HCT116 (cell line): Measurements from ENCODE around the gene TMEM223. TPM values are rescaled to one million over a fixed set of nuclear protein-coding genes. Genes with fewer than 3 reads are reported as not detected.

ENCODE experiments used
- ATAC-seq: fragments of 200-7000 bp; cut with Tn5 transposase; 2 replicates; pipeline ENCODE4 v1.9.1; 2020; ENCODE audit warnings: mild to moderate bottlenecking, moderate library complexity
- BruUV-seq: library from RNA; stranded (reverse); fragments of 400-500 nt; replicated peaks from 2 replicates; lab custom pipeline; 2021; lab: Mats Ljungman, UMichigan
- CTCF ChIA-PET: fragments of 300-600 bp; sonication (Branson Sonifier 250); formaldehyde crosslinking; loops from one replicate; lab custom pipeline; 2021; ENCODE audit warnings: antibody characterized with exemption; lab: Charles Lee
- POLR2A ChIA-PET: fragments of 300-600, 350-600 bp; sonication (Branson Sonifier 250); formaldehyde crosslinking; loops from one replicate; lab custom pipeline; 2021; ENCODE audit warnings: antibody characterized with exemption; lab: Charles Lee
- RAD21 ChIA-PET, 2 experiments: fragments of 300-600 bp; sonication (Branson Sonifier 250); formaldehyde crosslinking; loops; one replicate each; lab custom pipeline; 2023; ENCODE audit warnings: low total read pairs in 2 of 2; ENCODE audit not compliant: uncharacterized antibody in 2 of 2, unreplicated experiment in 2 of 2, low non-redundant PET in 1 of 2; lab: Charles Lee
- DNase-seq: peaks from one replicate; pipeline ENCODE4 v3.0.0-alpha.2; 2010; ENCODE audit warnings: low read depth, low spot score
- H2AFZ ChIP-seq: fragments of 200-600 bp; shearing (Covaris generic), sonication (generic); 2 replicates; pipeline ENCODE4 v1.6.1; 2017; ENCODE audit warnings: low read depth, mixed run types, mixed read lengths, antibody characterized with exemption, low read length; ENCODE audit not compliant: poor library complexity, severe bottlenecking
- H3K27ac ChIP-seq: 2 replicates; pipeline ENCODE4 v1.5.1; 2012; ENCODE audit warnings: low read depth, low read length
- H3K27me3 ChIP-seq: fragments of 200-600 bp; sonication (generic); 2 replicates; pipeline ENCODE4 v1.6.1; 2016; ENCODE audit warnings: mixed run types, low read length, mixed read lengths; ENCODE audit not compliant: insufficient read depth
- H3K36me3 ChIP-seq, 2 experiments: fragments of 200-500 bp in 1 of 2; fragments of 200-600 bp in 1 of 2; sonication (Bioruptor generic) in 1 of 2; sonication (generic) in 1 of 2; 2 replicates each; pipeline versions ENCODE4 v1.5.1 to v1.6.1; 2014 to 2016; ENCODE audit warnings: low read length in 2 of 2, inconsistent platforms in 1 of 2, mixed read lengths in 1 of 2, mixed run types in 1 of 2; ENCODE audit not compliant: insufficient read depth in 2 of 2, control insufficient read depth in 1 of 2
- H3K4me1 ChIP-seq, 2 experiments: fragments of 200-600 bp in 1 of 2; sonication (generic) in 1 of 2; 2 replicates each; pipeline versions ENCODE4 v1.5.1 to v1.6.1; 2012 to 2017; ENCODE audit warnings: low read length in 2 of 2, inconsistent platforms in 1 of 2, mild to moderate bottlenecking in 1 of 2, mixed read lengths in 1 of 2, mixed run types in 1 of 2, moderate library complexity in 1 of 2; ENCODE audit not compliant: insufficient read depth in 2 of 2, control insufficient read depth in 1 of 2
- H3K4me2 ChIP-seq: fragments of 200-600 bp; sonication (generic); 2 replicates; pipeline ENCODE4 v1.6.1; 2017; ENCODE audit warnings: mixed run types, low read length, mixed read lengths
- H3K4me3 ChIP-seq, 2 experiments: fragments of 200-600 bp in 1 of 2; sonication (generic) in 1 of 2; replicated peaks in 1 of 2; 2 replicates each; pipeline ENCODE4 v1.5.1; 2011 to 2016; ENCODE audit warnings: low read length in 2 of 2, control low read depth in 1 of 2, low read depth in 1 of 2, mild to moderate bottlenecking in 1 of 2, mixed read lengths in 1 of 2, mixed run types in 1 of 2
- H3K79me2 ChIP-seq: fragments of 200-600 bp; sonication (generic); 2 replicates; pipeline ENCODE4 v1.6.1; 2017; ENCODE audit warnings: mild to moderate bottlenecking, mixed run types, low read length, moderate library complexity, mixed read lengths; ENCODE audit not compliant: insufficient read depth
- H3K9ac ChIP-seq: fragments of 200-600 bp; sonication (generic); 2 replicates; pipeline ENCODE4 v1.6.1; 2016; ENCODE audit warnings: low read length, mixed read lengths
- H3K9me2 ChIP-seq: fragments of 200-600 bp; sonication (generic), shearing (Covaris generic); 2 replicates; pipeline ENCODE4 v1.6.1; 2017; ENCODE audit warnings: mixed run types, mild to moderate bottlenecking, moderate library complexity; ENCODE audit not compliant: insufficient read depth
- H3K9me3 ChIP-seq, 2 experiments: fragments of 200-500 bp in 1 of 2; fragments of 200-600 bp in 1 of 2; sonication (Bioruptor generic) in 1 of 2; sonication (generic) in 1 of 2; 2 replicates each; pipeline ENCODE4 v1.6.1; 2014 to 2017; ENCODE audit warnings: low read length in 2 of 2, mixed read lengths in 2 of 2, inconsistent platforms in 1 of 2, low read depth in 1 of 2, mild to moderate bottlenecking in 1 of 2, mixed run types in 1 of 2, moderate library complexity in 1 of 2; ENCODE audit not compliant: control insufficient read depth in 1 of 2, insufficient read depth in 1 of 2
- H4K20me1 ChIP-seq: fragments of 200-600 bp; sonication (generic), shearing (Covaris generic); 2 replicates; pipeline ENCODE4 v1.6.1; 2017; ENCODE audit warnings: mixed run types, mild to moderate bottlenecking, moderate library complexity; ENCODE audit not compliant: insufficient read depth
- CBX3 ChIP-seq: IDR thresholded peaks from 2 replicates; pipeline ENCODE4 v1.6.1; 2012; ENCODE audit warnings: low read depth
- CEBPB ChIP-seq: IDR thresholded peaks from 2 replicates; pipeline ENCODE4 v1.6.1; 2012; ENCODE audit warnings: low read depth
- EZH2 ChIP-seq: fragments of 200-600 bp; sonication (generic); IDR thresholded peaks from 2 replicates; pipeline ENCODE4 v1.6.1; 2017; ENCODE audit warnings: antibody characterized with exemption, mixed run types
- EZH2phosphoT487 ChIP-seq: fragments of 200-600 bp; IDR thresholded peaks from 2 replicates; pipeline ENCODE4 v1.6.1; 2018; ENCODE audit warnings: antibody characterized with exemption, borderline replicate concordance
- JUND ChIP-seq: IDR thresholded peaks from 2 replicates; pipeline ENCODE4 v1.6.1; 2012
- POLR2A ChIP-seq: IDR thresholded peaks from 2 replicates; pipeline ENCODE4 v1.7.0; 2011; ENCODE audit warnings: borderline replicate concordance; ENCODE audit not compliant: insufficient read depth, insufficient read length; ENCODE audit errors: extremely low read depth
- POLR2AphosphoS5 ChIP-seq: IDR thresholded peaks from 2 replicates; pipeline ENCODE4 v1.6.1; 2011; ENCODE audit warnings: mild to moderate bottlenecking, low read depth, low read length, moderate library complexity
- RAD21 ChIP-seq: IDR thresholded peaks from 2 replicates; pipeline ENCODE4 v1.6.1; 2012; ENCODE audit warnings: low read depth, mild to moderate bottlenecking
- SP1 ChIP-seq: IDR thresholded peaks from 2 replicates; pipeline ENCODE4 v1.6.1; 2012; ENCODE audit warnings: low read depth
- SRF ChIP-seq: IDR thresholded peaks from 2 replicates; pipeline ENCODE4 v1.6.1; 2012; ENCODE audit warnings: low read depth
- TCF7L2 ChIP-seq: IDR thresholded peaks from 2 replicates; pipeline ENCODE4 v1.7.0; 2011; ENCODE audit warnings: borderline replicate concordance, inconsistent platforms; ENCODE audit not compliant: insufficient read depth, insufficient read length; ENCODE audit errors: extremely low read depth
- YY1 ChIP-seq: IDR thresholded peaks from 2 replicates; pipeline ENCODE4 v1.6.1; 2011; ENCODE audit warnings: low read length, low read depth, moderate library complexity, mild to moderate bottlenecking; ENCODE audit not compliant: insufficient replicate concordance; ENCODE audit errors: extremely low read depth
- ZNF274 ChIP-seq: fragments of 200-500 bp; sonication (Bioruptor generic); IDR thresholded peaks from 2 replicates; pipeline ENCODE4 v1.6.1; 2014; ENCODE audit warnings: mild to moderate bottlenecking, low read depth, low read length, inconsistent platforms
- intact Hi-C: fragments of 100-400 bp; cut with micrococcal nuclease; formaldehyde crosslinking; loops from 2 replicates; pipeline ENCODE4 v1.10.0; 2022
- total RNA-seq: library from RNA; stranded (reverse); gene quantifications from one replicate; pipeline ENCODE4 v1.2.1, GENCODE V29; 2021; ENCODE audit not compliant: unreplicated experiment
- TF ChIP-seq, protein P1 (sequence below): IDR thresholded peaks from 2 replicates; pipeline ENCODE4 v1.6.1; 2012
- TF ChIP-seq, protein P2 (sequence below), 3 experiments: fragments of 200-600 bp in 1 of 3; sonication (generic) in 1 of 3; IDR thresholded peaks in 2 of 3; conservative IDR thresholded peaks in 1 of 3; 2 replicates each; pipeline ENCODE4 v1.5.1; 2012 to 2017; ENCODE audit warnings: low read depth in 2 of 3, low read length in 2 of 3, antibody characterized with exemption in 1 of 3, borderline replicate concordance in 1 of 3, control low read depth in 1 of 3, mild to moderate bottlenecking in 1 of 3, mixed read lengths in 1 of 3, mixed run types in 1 of 3, moderate library complexity in 1 of 3; ENCODE audit not compliant: insufficient read depth in 1 of 3
- TF ChIP-seq, protein P3 (sequence below): IDR thresholded peaks from 2 replicates; pipeline ENCODE4 v1.6.1; 2012; ENCODE audit warnings: low read depth

TMEM223 gene
- total RNA-seq, 1 experiment from 2014 or later: 18.4 TPM

DNA sequence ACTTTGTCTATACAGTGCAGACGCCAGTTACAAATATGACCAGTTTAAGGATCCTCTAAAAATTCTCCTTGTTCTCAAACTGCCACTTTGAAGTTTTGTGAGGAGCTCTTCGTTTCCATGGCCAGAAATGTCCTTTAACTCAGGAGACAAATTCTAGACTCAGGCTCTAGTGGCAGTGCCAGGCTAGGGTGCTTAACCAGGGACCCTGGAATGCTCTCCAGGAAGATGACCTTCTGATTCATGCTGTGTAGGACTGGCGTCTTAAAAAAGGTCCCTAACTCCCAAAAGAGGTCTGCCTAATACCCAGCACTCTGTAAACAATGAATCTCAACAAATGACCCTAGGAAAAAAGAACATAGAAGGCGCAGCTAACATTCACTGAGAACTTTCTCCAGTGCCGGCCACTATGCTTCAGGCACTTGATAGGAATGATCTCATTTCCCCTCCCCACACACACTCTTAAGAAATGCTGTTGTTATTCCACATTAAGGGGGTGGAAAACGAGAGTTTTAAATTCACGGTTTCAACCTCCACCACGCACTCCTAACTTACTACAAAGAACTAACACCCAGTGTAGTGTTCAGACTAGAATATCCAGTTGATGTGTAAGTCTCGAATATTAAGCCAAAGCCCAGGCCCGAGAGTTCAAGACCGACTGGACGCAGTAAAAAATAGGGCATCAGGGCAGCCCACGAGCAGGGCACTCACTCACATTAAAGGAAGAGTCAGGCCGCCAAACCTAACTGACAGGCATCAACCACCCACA lies 12.7 kb upstream of the TMEM223 start (continued):
- TF ChIP-seq, protein P1, sequence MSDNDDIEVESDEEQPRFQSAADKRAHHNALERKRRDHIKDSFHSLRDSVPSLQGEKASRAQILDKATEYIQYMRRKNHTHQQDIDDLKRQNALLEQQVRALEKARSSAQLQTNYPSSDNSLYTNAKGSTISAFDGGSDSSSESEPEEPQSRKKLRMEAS: no peak
- TF ChIP-seq, protein P2, sequence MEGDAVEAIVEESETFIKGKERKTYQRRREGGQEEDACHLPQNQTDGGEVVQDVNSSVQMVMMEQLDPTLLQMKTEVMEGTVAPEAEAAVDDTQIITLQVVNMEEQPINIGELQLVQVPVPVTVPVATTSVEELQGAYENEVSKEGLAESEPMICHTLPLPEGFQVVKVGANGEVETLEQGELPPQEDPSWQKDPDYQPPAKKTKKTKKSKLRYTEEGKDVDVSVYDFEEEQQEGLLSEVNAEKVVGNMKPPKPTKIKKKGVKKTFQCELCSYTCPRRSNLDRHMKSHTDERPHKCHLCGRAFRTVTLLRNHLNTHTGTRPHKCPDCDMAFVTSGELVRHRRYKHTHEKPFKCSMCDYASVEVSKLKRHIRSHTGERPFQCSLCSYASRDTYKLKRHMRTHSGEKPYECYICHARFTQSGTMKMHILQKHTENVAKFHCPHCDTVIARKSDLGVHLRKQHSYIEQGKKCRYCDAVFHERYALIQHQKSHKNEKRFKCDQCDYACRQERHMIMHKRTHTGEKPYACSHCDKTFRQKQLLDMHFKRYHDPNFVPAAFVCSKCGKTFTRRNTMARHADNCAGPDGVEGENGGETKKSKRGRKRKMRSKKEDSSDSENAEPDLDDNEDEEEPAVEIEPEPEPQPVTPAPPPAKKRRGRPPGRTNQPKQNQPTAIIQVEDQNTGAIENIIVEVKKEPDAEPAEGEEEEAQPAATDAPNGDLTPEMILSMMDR (IDR thresholded peaks at IDR 0.05 in 2 of 3, conservative IDR thresholded peaks at IDR 0.05 in 1 of 3; ENCODE audit: borderline replicate concordance in 1 of 3, insufficient read depth in 1 of 3, low read depth in 2 of 3, low read length in 2 of 3): no peak

DNA sequence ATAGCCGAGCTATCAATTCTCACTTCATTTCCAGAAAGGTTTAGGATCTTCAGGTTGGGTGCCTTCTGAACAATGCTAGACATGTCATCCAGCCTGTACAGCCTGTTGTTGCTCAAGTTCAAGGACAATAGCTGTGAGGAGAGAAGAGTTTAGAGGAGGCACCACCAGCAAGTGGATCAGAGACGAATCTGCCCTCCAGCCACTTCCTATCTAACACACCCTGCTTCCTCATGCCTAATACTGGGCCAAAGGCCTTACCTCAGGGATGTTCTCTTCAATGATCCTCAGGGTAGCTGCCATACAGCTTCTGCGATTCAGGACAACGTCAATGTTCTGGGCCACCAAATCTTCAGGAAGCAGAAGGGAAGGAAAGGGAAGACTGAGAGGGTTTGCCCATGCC lies 9.3 kb upstream of the TMEM223 start:
- DNase-seq (no peak), ATAC-seq (no peak)
- H2AFZ ChIP-seq: no peak overlapping the region
- no peak overlapping the region for H3K9ac ChIP-seq
- no peaks in the 10 kb centered on the region for H3K9me2 ChIP-seq
- peaks cover 38% of the 10 kb centered on the region for H3K79me2 ChIP-seq
- H3K4me2 ChIP-seq: no peak overlapping the region
- H3K36me3 ChIP-seq: peaks cover 51 to 57% of the 10 kb centered on the region in 2 experiments
- intact Hi-C loops: no loop called here
- no peaks in the 10 kb centered on the region for H3K9me3 ChIP-seq
- no TSS peak for BruUV-seq
- H4K20me1 ChIP-seq: no peaks in the 10 kb centered on the region
- ChIA-PET RAD21 (no interaction called here), CTCF (no interaction called here), POLR2A (interaction anchor here (2.6 kb wide), 1 partner anchor 40 kb away, joined by 5 read pairs; no protein-coding TSS in a partner anchor)
- peaks cover 0 to 14% of the 10 kb centered on the region in 2 experiments; a peak in 3 of 4 replicates for H3K4me1 ChIP-seq
- H3K27me3 ChIP-seq: no peaks in the 10 kb centered on the region
- H3K4me3 ChIP-seq: no peak overlapping the region
- no peak overlapping the region for H3K27ac ChIP-seq
- TF ChIP-seq SP1 (no peak), EZH2 (no peak), TCF7L2 (no peak), JUND (no peak), POLR2A (no peak), YY1 (no peak), POLR2AphosphoS5 (no peak), EZH2phosphoT487 (no peak), ZNF274 (no peak), SRF (no peak), RAD21 (no peak), CEBPB (no peak), CBX3 (no peak)
- TF ChIP-seq, protein P1: no peak
- TF ChIP-seq, protein P3, sequence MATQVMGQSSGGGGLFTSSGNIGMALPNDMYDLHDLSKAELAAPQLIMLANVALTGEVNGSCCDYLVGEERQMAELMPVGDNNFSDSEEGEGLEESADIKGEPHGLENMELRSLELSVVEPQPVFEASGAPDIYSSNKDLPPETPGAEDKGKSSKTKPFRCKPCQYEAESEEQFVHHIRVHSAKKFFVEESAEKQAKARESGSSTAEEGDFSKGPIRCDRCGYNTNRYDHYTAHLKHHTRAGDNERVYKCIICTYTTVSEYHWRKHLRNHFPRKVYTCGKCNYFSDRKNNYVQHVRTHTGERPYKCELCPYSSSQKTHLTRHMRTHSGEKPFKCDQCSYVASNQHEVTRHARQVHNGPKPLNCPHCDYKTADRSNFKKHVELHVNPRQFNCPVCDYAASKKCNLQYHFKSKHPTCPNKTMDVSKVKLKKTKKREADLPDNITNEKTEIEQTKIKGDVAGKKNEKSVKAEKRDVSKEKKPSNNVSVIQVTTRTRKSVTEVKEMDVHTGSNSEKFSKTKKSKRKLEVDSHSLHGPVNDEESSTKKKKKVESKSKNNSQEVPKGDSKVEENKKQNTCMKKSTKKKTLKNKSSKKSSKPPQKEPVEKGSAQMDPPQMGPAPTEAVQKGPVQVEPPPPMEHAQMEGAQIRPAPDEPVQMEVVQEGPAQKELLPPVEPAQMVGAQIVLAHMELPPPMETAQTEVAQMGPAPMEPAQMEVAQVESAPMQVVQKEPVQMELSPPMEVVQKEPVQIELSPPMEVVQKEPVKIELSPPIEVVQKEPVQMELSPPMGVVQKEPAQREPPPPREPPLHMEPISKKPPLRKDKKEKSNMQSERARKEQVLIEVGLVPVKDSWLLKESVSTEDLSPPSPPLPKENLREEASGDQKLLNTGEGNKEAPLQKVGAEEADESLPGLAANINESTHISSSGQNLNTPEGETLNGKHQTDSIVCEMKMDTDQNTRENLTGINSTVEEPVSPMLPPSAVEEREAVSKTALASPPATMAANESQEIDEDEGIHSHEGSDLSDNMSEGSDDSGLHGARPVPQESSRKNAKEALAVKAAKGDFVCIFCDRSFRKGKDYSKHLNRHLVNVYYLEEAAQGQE: no peak
